ENCODE data around the gene POC1A. TPM values are rescaled to one million over a fixed set of nuclear protein-coding genes. Genes with fewer than 3 reads are reported as not detected.
A peak's percentile ranks its signal among the peaks of the same experiment; 100 is the strongest.

Gene POC1A
- 10 to 100 TPM; 14.9 to 35.3 TPM for total RNA-seq

- no peaks in the 10 kb centered on the region for H3K27me3 Mint-ChIP-seq
- no peaks in the 10 kb centered on the region for H3K9me3 Mint-ChIP-seq
- peak within 1 kb of the TSS; percentile 85 for H3K4me3 Mint-ChIP-seq
- DNase-seq (ENCODE audit: low spot score): peak; percentile 92
- peak within 1 kb of the TSS; percentile 83 to 95 for H3K27ac Mint-ChIP-seq
- H3K36me3 Mint-ChIP-seq: no peaks in the 10 kb centered on the region
- peak; percentile 93 for ATAC-seq
- peaks cover 11 to 12% of the 10 kb centered on the region in 2 donors for H3K4me1 Mint-ChIP-seq (ENCODE audit: low read depth in 2 of 2)
Measured at GRCh38 chr3:52154135-52155094, at the start of gene POC1A. POC1A (minus strand) TSS chr3:52154423; CDS start chr3:52154372, 51 bp downstream.

GRCh38 chr3:52203701-52204100 is 49.5 kb upstream of the POC1A start:
- peaks cover 52% of the 10 kb centered on the region for H3K36me3 Mint-ChIP-seq
- H3K27ac Mint-ChIP-seq: peak overlapping the region; percentile 63 to 87
- peaks cover 50% of the 10 kb centered on the region in 2 donors for H3K4me1 Mint-ChIP-seq (ENCODE audit: low read depth in 2 of 2)

GRCh38 chr3:52202384-52203077 is 48.3 kb upstream of the POC1A start:
- no peaks in the 10 kb centered on the region for H3K9me3 Mint-ChIP-seq
- H3K27me3 Mint-ChIP-seq: no peaks in the 10 kb centered on the region
- peaks cover 50% of the 10 kb centered on the region for H3K36me3 Mint-ChIP-seq
- H3K4me1 Mint-ChIP-seq (ENCODE audit: low read depth in 2 of 2): peaks cover 58 to 60% of the 10 kb centered on the region in 2 donors
- no peak for DNase-seq (ENCODE audit: low spot score)
- H3K4me3 Mint-ChIP-seq: peak overlapping the region; percentile 54
- H3K27ac Mint-ChIP-seq: peak overlapping the region; percentile 63 to 87
- ATAC-seq: no peak

More at GRCh38 chr3:52203701-52204100, 49.5 kb upstream of the POC1A start:
- no peak for DNase-seq (ENCODE audit: low spot score)
- no peak for ATAC-seq
- Mint-ChIP-seq H3K4me3 (peak overlapping the region; percentile 54), H3K27me3 (no peaks in the 10 kb centered on the region), H3K9me3 (no peaks in the 10 kb centered on the region)

GRCh38 chr3:52200981-52201679 is 46.9 kb upstream of the POC1A start:
- no peak for DNase-seq (ENCODE audit: low spot score)
- H3K27me3 Mint-ChIP-seq: no peaks in the 10 kb centered on the region
- H3K36me3 Mint-ChIP-seq: peaks cover 39% of the 10 kb centered on the region
- no peaks in the 10 kb centered on the region for H3K9me3 Mint-ChIP-seq
- H3K27ac Mint-ChIP-seq: peak overlapping the region; percentile 63 to 87
- peak overlapping the region; percentile 50 for H3K4me3 Mint-ChIP-seq
- ATAC-seq: no peak
- H3K4me1 Mint-ChIP-seq (ENCODE audit: low read depth in 2 of 2): peaks cover 67 to 69% of the 10 kb centered on the region in 2 donors

- Mint-ChIP-seq H3K27me3 (no peaks in the 10 kb centered on the region), H3K4me1 (ENCODE audit: low read depth in 2 of 2) (peaks cover 61% of the 10 kb centered on the region in 2 donors), H3K4me3 (peak overlapping the region; percentile 100), H3K36me3 (peaks cover 21% of the 10 kb centered on the region), H3K9me3 (no peaks in the 10 kb centered on the region), H3K27ac (peak overlapping the region; percentile 94 to 98)
- ATAC-seq (no peak), DNase-seq (ENCODE audit: low spot score) (no peak)
Measured at GRCh38 chr3:52198643-52199608, 44.7 kb upstream of the POC1A start.

GRCh38 chr3:52197842-52198625 is 43.8 kb upstream of the POC1A start, which contains the start of gene ALAS1:
ALAS1 (plus strand) TSS chr3:52198160; CDS start chr3:52199242, 1,082 bp downstream.
- H3K4me3 Mint-ChIP-seq: peak within 1 kb of the TSS; percentile 100
- no peaks in the 10 kb centered on the region for H3K27me3 Mint-ChIP-seq
- peak; percentile 96 for DNase-seq (ENCODE audit: low spot score)
- H3K27ac Mint-ChIP-seq: peak within 1 kb of the TSS; percentile 94 to 98
- peak; percentile 94 to 95 for ATAC-seq
- H3K4me1 Mint-ChIP-seq (ENCODE audit: low read depth in 2 of 2): peaks cover 53 to 54% of the 10 kb centered on the region in 2 donors
- peaks cover 12% of the 10 kb centered on the region for H3K36me3 Mint-ChIP-seq
- no peaks in the 10 kb centered on the region for H3K9me3 Mint-ChIP-seq

GRCh38 chr3:52197499-52197841 is 43.2 kb upstream of the POC1A start:
- peaks cover 12% of the 10 kb centered on the region for H3K36me3 Mint-ChIP-seq
- peaks cover 49 to 50% of the 10 kb centered on the region in 2 donors for H3K4me1 Mint-ChIP-seq (ENCODE audit: low read depth in 2 of 2)
- H3K27me3 Mint-ChIP-seq: no peaks in the 10 kb centered on the region
- ATAC-seq: no peak
- no peaks in the 10 kb centered on the region for H3K9me3 Mint-ChIP-seq
- peak overlapping the region; percentile 100 for H3K4me3 Mint-ChIP-seq
- H3K27ac Mint-ChIP-seq: peak overlapping the region; percentile 94 to 98
- no peak for DNase-seq (ENCODE audit: low spot score)

- Mint-ChIP-seq H3K36me3 (peaks cover 12% of the 10 kb centered on the region), H3K9me3 (no peaks in the 10 kb centered on the region), H3K4me1 (ENCODE audit: low read depth in 2 of 2) (peaks cover 45 to 46% of the 10 kb centered on the region in 2 donors), H3K4me3 (no peak overlapping the region), H3K27me3 (no peaks in the 10 kb centered on the region), H3K27ac (peak overlapping the region; percentile 94 to 98)
- ATAC-seq (no peak), DNase-seq (ENCODE audit: low spot score) (no peak)
Measured at GRCh38 chr3:52196977-52197376, 42.8 kb upstream of the POC1A start.

- Mint-ChIP-seq H3K4me1 (ENCODE audit: low read depth in 2 of 2) (peaks cover 37% of the 10 kb centered on the region in 2 donors), H3K4me3 (peak overlapping the region; percentile 1), H3K36me3 (peaks cover 7% of the 10 kb centered on the region), H3K27me3 (no peaks in the 10 kb centered on the region), H3K9me3 (no peaks in the 10 kb centered on the region), H3K27ac (peak overlapping the region; percentile 94 to 98)
- DNase-seq (ENCODE audit: low spot score) (peak; percentile 71), ATAC-seq (peak in 1 of 2 donors; percentile 63)
Measured at GRCh38 chr3:52195823-52196331, 41.7 kb upstream of the POC1A start.

- Mint-ChIP-seq H3K27ac (peak overlapping the region in 1 of 2 donors; percentile 98), H3K4me1 (ENCODE audit: low read depth in 2 of 2) (peaks cover 33 to 35% of the 10 kb centered on the region in 2 donors), H3K36me3 (peaks cover 5% of the 10 kb centered on the region), H3K4me3 (no peak overlapping the region), H3K9me3 (no peaks in the 10 kb centered on the region), H3K27me3 (no peaks in the 10 kb centered on the region)
- ATAC-seq: no peak
- DNase-seq (ENCODE audit: low spot score): no peak
Measured at GRCh38 chr3:52195291-52195597, 41.0 kb upstream of the POC1A start.

GRCh38 chr3:52194485-52195290 is 40.5 kb upstream of the POC1A start:
- Mint-ChIP-seq H3K9me3 (no peaks in the 10 kb centered on the region), H3K36me3 (peaks cover 5% of the 10 kb centered on the region), H3K4me1 (ENCODE audit: low read depth in 2 of 2) (peaks cover 29 to 32% of the 10 kb centered on the region in 2 donors), H3K27ac (peak overlapping the region in 1 of 2 donors; percentile 98), H3K27me3 (no peaks in the 10 kb centered on the region), H3K4me3 (no peak overlapping the region)
- ATAC-seq: no peak
- DNase-seq (ENCODE audit: low spot score): no peak
